ENCODE results near the gene PDE6D. TPM values are rescaled to one million over a fixed set of nuclear protein-coding genes. Genes with fewer than 3 reads are reported as not detected.

Gene PDE6D
- total and polyA plus RNA-seq, 2 of the 13 experiments (the other 11 are each of a cell fraction or from before 2014, with no cell fraction given): 14.1 to 23.2 TPM

DNA sequence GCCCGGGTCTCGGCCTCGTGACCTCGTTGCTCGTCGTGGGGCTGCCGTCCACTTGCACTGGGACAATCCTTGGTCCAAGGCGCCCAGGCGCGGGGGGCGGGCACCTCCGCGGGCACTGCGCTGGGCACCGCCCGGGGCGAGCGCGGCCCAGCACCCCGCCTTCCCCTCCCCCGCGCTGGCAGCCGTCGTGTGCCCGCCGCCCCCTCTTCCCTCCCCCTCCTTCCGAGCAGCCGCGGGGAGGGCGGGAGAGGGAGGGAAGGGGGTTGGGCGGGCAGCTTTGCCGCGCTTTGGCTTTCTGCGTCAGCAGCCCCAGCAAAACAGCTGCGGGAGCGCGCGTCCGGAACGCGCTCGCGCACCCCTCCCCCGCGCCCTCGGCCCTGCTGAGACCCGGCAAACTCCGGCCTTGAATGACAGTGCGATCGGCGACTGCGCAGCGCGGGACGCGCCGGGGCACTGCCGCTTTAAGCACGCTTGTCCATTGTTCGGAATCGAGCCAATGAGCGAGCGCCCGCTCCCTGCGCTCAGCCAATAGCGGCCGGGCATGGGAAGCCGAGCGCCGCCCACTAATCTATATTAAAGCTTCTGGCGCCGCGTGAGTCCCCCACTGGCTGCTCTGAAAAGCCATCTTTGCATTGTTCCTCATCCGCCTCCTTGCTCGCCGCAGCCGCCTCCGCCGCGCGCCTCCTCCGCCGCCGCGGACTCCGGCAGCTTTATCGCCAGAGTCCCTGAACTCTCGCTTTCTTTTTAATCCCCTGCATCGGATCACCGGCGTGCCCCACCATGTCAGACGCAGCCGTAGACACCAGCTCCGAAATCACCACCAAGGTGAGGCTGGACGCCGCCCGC lies 72.9 kb downstream of the PDE6D start, which contains the start of gene PTMA (continued):
- TF ChIP-seq, protein P1, sequence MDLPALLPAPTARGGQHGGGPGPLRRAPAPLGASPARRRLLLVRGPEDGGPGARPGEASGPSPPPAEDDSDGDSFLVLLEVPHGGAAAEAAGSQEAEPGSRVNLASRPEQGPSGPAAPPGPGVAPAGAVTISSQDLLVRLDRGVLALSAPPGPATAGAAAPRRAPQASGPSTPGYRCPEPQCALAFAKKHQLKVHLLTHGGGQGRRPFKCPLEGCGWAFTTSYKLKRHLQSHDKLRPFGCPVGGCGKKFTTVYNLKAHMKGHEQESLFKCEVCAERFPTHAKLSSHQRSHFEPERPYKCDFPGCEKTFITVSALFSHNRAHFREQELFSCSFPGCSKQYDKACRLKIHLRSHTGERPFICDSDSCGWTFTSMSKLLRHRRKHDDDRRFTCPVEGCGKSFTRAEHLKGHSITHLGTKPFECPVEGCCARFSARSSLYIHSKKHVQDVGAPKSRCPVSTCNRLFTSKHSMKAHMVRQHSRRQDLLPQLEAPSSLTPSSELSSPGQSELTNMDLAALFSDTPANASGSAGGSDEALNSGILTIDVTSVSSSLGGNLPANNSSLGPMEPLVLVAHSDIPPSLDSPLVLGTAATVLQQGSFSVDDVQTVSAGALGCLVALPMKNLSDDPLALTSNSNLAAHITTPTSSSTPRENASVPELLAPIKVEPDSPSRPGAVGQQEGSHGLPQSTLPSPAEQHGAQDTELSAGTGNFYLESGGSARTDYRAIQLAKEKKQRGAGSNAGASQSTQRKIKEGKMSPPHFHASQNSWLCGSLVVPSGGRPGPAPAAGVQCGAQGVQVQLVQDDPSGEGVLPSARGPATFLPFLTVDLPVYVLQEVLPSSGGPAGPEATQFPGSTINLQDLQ (CRISPR knock-in tag; IDR thresholded peaks at IDR 0.05): no peak
- TF ChIP-seq FOSL2 (CRISPR knock-in tag; IDR thresholded peaks at IDR 0.05): peak; percentile 19; the same call in 1 of the 2 replicates
- peak; percentile 100 for TF ChIP-seq SOX5 (CRISPR knock-in tag; IDR thresholded peaks at IDR 0.05; ENCODE audit: borderline replicate concordance)
- TF ChIP-seq ZNF883 (CRISPR knock-in tag; IDR thresholded peaks at IDR 0.05; ENCODE audit: not compliant biosample characterization): no peak
- no peak for TF ChIP-seq ZNF562 (CRISPR knock-in tag; IDR thresholded peaks at IDR 0.05; ENCODE audit: borderline replicate concordance)
- TF ChIP-seq SMAD3 (CRISPR knock-in tag; IDR thresholded peaks at IDR 0.05): no peak; the same call in 1 of the 2 replicates
- TF ChIP-seq ZNF337 (CRISPR knock-in tag; IDR thresholded peaks at IDR 0.05; ENCODE audit: borderline replicate concordance, low read depth): no peak
- TF ChIP-seq ZNF737 (CRISPR knock-in tag; IDR thresholded peaks at IDR 0.05; ENCODE audit: borderline replicate concordance): no peak
- TF ChIP-seq NR1H2 (CRISPR knock-in tag; IDR thresholded peaks at IDR 0.05; ENCODE audit: borderline replicate concordance, low read depth): no peak
- peak; percentile 80 for TF ChIP-seq SAP130 (CRISPR knock-in tag; IDR thresholded peaks at IDR 0.05; ENCODE audit: low read depth)
- TF ChIP-seq ZNF274 (CRISPR knock-in tag; IDR thresholded peaks at IDR 0.05): no peak
- TF ChIP-seq XRCC5 (optimal IDR thresholded peaks at IDR 0.05; ENCODE audit: low read length): no peak
- TF ChIP-seq KLF11 (CRISPR knock-in tag; IDR thresholded peaks at IDR 0.05): no peak
- TF ChIP-seq, protein P2, sequence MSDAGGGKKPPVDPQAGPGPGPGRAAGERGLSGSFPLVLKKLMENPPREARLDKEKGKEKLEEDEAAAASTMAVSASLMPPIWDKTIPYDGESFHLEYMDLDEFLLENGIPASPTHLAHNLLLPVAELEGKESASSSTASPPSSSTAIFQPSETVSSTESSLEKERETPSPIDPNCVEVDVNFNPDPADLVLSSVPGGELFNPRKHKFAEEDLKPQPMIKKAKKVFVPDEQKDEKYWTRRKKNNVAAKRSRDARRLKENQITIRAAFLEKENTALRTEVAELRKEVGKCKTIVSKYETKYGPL (CRISPR knock-in tag; IDR thresholded peaks at IDR 0.05): no peak
- TF ChIP-seq, protein P3, sequence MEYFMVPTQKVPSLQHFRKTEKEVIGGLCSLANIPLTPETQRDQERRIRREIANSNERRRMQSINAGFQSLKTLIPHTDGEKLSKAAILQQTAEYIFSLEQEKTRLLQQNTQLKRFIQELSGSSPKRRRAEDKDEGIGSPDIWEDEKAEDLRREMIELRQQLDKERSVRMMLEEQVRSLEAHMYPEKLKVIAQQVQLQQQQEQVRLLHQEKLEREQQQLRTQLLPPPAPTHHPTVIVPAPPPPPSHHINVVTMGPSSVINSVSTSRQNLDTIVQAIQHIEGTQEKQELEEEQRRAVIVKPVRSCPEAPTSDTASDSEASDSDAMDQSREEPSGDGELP (IDR thresholded peaks at IDR 0.05; ENCODE audit: borderline replicate concordance, low read depth): peak; percentile 78; the same call in 1 of the 2 replicates
- peak; percentile 67 for TF ChIP-seq TAF15 (IDR thresholded peaks at IDR 0.05; ENCODE audit: low read depth, low read length, poor library complexity, severe bottlenecking)
- TF ChIP-seq CHD2 (IDR thresholded peaks at IDR 0.05; ENCODE audit: low read depth, low read length): no peak
- no peak for TF ChIP-seq ZNF253 (CRISPR knock-in tag; IDR thresholded peaks at IDR 0.05; ENCODE audit: borderline replicate concordance)
- TF ChIP-seq ZNF83 (CRISPR knock-in tag; IDR thresholded peaks at IDR 0.05; ENCODE audit: borderline replicate concordance): no peak; the same call in 1 of the 2 replicates
- no peak for TF ChIP-seq MEIS1 (CRISPR knock-in tag; IDR thresholded peaks at IDR 0.05; ENCODE audit: borderline replicate concordance)
- no peak for TF ChIP-seq ZNF234 (CRISPR knock-in tag; conservative IDR thresholded peaks at IDR 0.05)
- no peak for TF ChIP-seq RELA (CRISPR knock-in tag; IDR thresholded peaks at IDR 0.05)
- TF ChIP-seq, protein P4, sequence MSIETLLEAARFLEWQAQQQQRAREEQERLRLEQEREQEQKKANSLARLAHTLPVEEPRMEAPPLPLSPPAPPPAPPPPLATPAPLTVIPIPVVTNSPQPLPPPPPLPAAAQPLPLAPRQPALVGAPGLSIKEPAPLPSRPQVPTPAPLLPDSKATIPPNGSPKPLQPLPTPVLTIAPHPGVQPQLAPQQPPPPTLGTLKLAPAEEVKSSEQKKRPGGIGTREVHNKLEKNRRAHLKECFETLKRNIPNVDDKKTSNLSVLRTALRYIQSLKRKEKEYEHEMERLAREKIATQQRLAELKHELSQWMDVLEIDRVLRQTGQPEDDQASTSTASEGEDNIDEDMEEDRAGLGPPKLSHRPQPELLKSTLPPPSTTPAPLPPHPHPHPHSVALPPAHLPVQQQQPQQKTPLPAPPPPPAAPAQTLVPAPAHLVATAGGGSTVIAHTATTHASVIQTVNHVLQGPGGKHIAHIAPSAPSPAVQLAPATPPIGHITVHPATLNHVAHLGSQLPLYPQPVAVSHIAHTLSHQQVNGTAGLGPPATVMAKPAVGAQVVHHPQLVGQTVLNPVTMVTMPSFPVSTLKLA (IDR thresholded peaks at IDR 0.05): peak; percentile 36
- peak; percentile 35; the same call in 1 of the 2 replicates for TF ChIP-seq ZNF124 (CRISPR knock-in tag; IDR thresholded peaks at IDR 0.05)
